ENCODE results near the gene WDR59. TPM values are rescaled to one million over a fixed set of nuclear protein-coding genes. Genes with fewer than 3 reads are reported as not detected.

The WDR59 gene
- total and polyA plus RNA-seq, 8 donors: 23.0 to 62.3 (median 31.9) TPM

DNA sequence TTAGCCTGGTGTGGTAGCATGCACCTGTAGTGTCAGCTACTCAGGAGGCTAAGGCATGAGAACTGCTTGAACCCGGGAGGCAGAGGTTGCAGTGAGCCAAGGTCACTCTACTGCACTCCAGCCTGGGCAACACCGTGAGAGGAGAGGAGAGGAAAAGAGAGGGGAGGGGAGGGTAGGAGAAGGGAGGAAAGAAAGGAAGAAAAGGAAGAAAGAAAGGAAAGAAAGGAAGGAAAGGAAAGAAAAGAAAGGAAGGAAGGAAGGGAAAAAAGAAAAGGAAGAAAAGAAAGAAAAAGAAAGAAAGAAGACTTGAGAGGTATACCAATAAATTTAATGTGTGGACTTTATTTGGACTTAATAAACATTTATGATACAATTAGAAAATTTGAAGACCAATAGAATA is 143.5 kb downstream of the WDR59 start:
- no peak for ATAC-seq
- TF ChIP-seq, protein P1, sequence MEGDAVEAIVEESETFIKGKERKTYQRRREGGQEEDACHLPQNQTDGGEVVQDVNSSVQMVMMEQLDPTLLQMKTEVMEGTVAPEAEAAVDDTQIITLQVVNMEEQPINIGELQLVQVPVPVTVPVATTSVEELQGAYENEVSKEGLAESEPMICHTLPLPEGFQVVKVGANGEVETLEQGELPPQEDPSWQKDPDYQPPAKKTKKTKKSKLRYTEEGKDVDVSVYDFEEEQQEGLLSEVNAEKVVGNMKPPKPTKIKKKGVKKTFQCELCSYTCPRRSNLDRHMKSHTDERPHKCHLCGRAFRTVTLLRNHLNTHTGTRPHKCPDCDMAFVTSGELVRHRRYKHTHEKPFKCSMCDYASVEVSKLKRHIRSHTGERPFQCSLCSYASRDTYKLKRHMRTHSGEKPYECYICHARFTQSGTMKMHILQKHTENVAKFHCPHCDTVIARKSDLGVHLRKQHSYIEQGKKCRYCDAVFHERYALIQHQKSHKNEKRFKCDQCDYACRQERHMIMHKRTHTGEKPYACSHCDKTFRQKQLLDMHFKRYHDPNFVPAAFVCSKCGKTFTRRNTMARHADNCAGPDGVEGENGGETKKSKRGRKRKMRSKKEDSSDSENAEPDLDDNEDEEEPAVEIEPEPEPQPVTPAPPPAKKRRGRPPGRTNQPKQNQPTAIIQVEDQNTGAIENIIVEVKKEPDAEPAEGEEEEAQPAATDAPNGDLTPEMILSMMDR (IDR thresholded peaks at IDR 0.05): no peak
- Histone ChIP-seq H3K9me3 (no peaks in the 10 kb centered on the region), H3K4me1 (peaks cover 0 to 7% (median 0%) of the 10 kb centered on the region in 3 donors), H3K36me3 (no peaks in the 10 kb centered on the region), H3K27me3 (no peaks in the 10 kb centered on the region), H3K4me3 (no peak overlapping the region), H3K27ac (no peak overlapping the region)
- FAIRE-seq: no peak
- WGBS, 2 donors: 38 to 43% methylated on average over 2 of the region's 2 CpGs
- intact Hi-C loops (cut with DNase I): no loop called here
- no peak for DNase-seq

DNA sequence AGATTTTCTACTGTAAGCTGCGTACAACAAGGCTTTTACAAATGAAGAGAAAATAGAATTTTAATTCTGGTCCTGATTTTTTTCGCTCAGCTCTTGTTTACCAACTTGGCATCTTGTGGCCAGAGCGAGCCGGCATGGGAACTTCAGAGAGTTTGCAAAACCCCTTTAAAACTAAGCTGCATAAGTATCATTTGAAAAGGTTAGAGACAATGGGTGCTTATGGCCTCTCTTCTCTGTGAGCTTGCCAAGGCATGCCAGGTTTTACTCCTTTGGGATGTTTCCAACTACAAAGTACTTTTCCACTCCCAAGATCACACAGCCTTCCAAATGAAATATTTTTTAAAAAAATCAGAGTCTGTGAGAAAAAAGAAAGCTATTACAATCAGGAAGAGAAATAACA is 147.9 kb downstream of the WDR59 start:
- ATAC-seq: no peak
- H3K27me3 ChIP-seq: no peaks in the 10 kb centered on the region
- H3K9me3 ChIP-seq: no peaks in the 10 kb centered on the region
- H3K4me3 ChIP-seq: no peak overlapping the region
- no peak for DNase-seq
- FAIRE-seq: no peak
- H3K36me3 ChIP-seq: no peaks in the 10 kb centered on the region
- WGBS, 2 donors: 57 to 61% methylated on average over 4 of the region's 4 CpGs
- H3K27ac ChIP-seq: no peak overlapping the region
- peaks cover 0 to 7% (median 0%) of the 10 kb centered on the region in 3 donors for H3K4me1 ChIP-seq
- TF ChIP-seq, protein P1 (IDR thresholded peaks at IDR 0.05): no peak
- intact Hi-C loops (cut with DNase I): no loop called here

DNA sequence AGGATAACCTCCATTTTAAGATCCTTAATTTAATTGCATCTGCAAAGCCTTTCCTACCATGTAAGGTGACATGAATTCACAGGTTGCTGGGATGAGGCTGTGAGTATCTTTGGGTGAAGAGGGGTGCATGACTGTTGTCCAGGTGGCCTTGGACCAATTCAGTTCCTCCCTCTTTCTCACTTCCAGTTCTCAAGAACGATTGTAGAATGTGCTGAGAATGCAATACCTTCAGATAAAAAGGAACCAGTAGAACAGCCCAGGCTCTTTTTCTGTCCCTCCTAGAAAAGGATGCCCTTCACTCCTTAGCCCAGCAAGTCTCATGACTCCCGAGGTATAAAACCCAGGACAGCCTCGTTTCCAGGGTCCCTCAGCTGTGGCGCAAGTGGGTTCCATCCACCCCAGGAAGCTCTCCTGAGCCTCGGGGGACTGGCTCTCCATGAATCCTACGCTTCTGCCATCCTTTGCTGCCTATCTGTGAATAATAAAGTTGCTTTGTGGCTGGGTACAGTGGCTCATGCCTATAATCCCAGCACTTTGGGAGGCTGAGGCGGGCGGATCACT is 148.7 kb downstream of the WDR59 start:
- Histone ChIP-seq H3K9me3 (no peaks in the 10 kb centered on the region), H3K27ac (no peak overlapping the region), H3K36me3 (no peaks in the 10 kb centered on the region), H3K4me1 (peaks cover 0 to 7% (median 0%) of the 10 kb centered on the region in 3 donors), H3K4me3 (no peak overlapping the region), H3K27me3 (no peaks in the 10 kb centered on the region)
- DNase-seq (no peak), FAIRE-seq (no peak), ATAC-seq (no peak)
- 71 to 72% methylated on average over 8 of the region's 8 CpGs for whole genome bisulfite sequencing, 2 donors
- intact Hi-C loops (cut with DNase I): no loop called here
- TF ChIP-seq, protein P1 (IDR thresholded peaks at IDR 0.05): no peak

DNA sequence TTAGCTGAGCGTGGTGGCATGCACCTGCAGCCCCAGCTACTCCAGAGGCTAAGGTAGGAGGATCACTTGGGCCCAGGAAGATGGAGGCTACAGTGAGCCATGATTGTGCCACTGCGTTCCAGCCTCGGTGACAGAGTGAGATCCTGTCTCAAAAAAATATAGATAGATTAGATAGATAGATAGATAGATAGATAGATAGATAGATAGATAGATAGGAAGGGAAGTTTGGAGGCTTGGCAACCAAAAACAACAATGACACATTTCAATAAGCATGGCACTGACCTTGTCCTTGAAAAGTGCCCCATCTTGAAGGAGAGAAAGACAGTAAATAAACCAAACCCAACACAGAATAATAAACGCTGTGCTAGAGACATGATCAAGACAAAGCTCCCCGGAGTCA is 152.7 kb downstream of the WDR59 start:
- DNase-seq (no peak), FAIRE-seq (no peak)
- H3K36me3 ChIP-seq: no peaks in the 10 kb centered on the region

DNA sequence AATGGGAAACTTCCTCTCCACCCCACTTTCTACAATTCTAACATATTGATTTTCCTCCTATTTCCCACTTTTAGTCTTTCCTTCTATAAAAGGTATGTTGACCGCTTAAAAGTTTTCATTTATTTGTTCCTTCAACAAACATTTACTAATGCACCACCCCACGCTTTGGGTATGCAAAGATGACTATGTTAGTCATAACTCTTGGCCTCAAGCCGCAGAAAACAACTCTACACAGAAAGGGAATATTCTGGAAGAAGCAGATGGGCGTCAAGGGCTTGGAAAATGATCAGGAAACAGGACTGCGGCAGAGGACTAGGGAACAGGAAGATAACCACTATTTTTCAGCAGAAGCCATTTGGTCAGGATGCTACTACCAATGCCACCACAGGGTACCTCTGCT is 153.5 kb downstream of the WDR59 start:
- WGBS, 2 donors: 83 to 89% methylated on average over 5 of the region's 5 CpGs
- Histone ChIP-seq H3K4me3 (no peak overlapping the region), H3K9me3 (no peaks in the 10 kb centered on the region), H3K27me3 (no peaks in the 10 kb centered on the region), H3K36me3 (no peaks in the 10 kb centered on the region), H3K27ac (no peak overlapping the region), H3K4me1 (no peaks in the 10 kb centered on the region)
- FAIRE-seq (no peak), ATAC-seq (no peak), DNase-seq (no peak)
- TF ChIP-seq, protein P1 (IDR thresholded peaks at IDR 0.05): no peak
- intact Hi-C loops (cut with DNase I): no loop called here

More for the DNA sequence above, 152.7 kb downstream of the WDR59 start:
- intact Hi-C loops (cut with DNase I): no loop called here
- no peaks in the 10 kb centered on the region for H3K9me3 ChIP-seq
- WGBS, 2 donors: 58 to 73% methylated on average over 5 of the region's 5 CpGs
- peaks cover 0 to 3% (median 0%) of the 10 kb centered on the region in 3 donors for H3K4me1 ChIP-seq
- TF ChIP-seq, protein P1 (IDR thresholded peaks at IDR 0.05): no peak
- ATAC-seq: no peak
- H3K27me3 ChIP-seq: no peaks in the 10 kb centered on the region
- no peak overlapping the region for H3K4me3 ChIP-seq
- no peak overlapping the region for H3K27ac ChIP-seq

All from pancreas (tissue), 10 donors.